Adrenal gland (tissue), 12 donors: ENCODE results near the gene KCNJ13. TPM values are rescaled to one million over a fixed set of nuclear protein-coding genes. Genes with fewer than 3 reads are reported as not detected.

Experiments used
- DNase-seq, 7 donors: peaks; one replicate each; pipeline ENCODE4 v3.0.0-alpha.2; 2019 to 2020
- H3K27ac ChIP-seq, 5 donors: fragments of 200-600 bp; sonication (generic) in 4 of 5; 1 replicate in 3 of 5; 2 replicates in 2 of 5; pipeline versions ENCODE4 v1.5.1 to v1.8.0; 2016 to 2020; ENCODE audit warnings: mild to moderate bottlenecking in 1 of 5
- H3K27me3 ChIP-seq: fragments of 200-600 bp; 2 replicates; pipeline ENCODE4 v1.8.0; 2021
- H3K36me3 ChIP-seq, 2 donors: fragments of 200-600 bp; replicated peaks in 1 of 2; 1 replicate in 1 of 2; 2 replicates in 1 of 2; pipeline versions ENCODE4 v1.5.1 to v1.8.0; 2018 to 2022
- H3K4me1 ChIP-seq, 2 donors: fragments of 200-600 bp; replicated peaks in 1 of 2; 1 replicate in 1 of 2; 2 replicates in 1 of 2; pipeline versions ENCODE4 v1.5.1 to v1.8.0; 2018 to 2021
- H3K4me3 ChIP-seq, 4 donors: fragments of 200-600 bp; sonication (generic) in 3 of 4; one replicate each; pipeline ENCODE4 v1.5.1; 2016 to 2018
- H3K9me3 ChIP-seq, 3 donors: fragments of 200-600 bp; sonication (generic) in 1 of 3; replicated peaks in 1 of 3; 1 replicate in 2 of 3; 2 replicates in 1 of 3; pipeline versions ENCODE4 v1.5.1 to v1.8.0; 2016 to 2021
- POLR2A ChIP-seq, 2 donors: fragments of 450-650 bp; IDR thresholded peaks; one replicate each; pipeline ENCODE4 v1.6.1; 2017; ENCODE audit warnings: antibody characterized with exemption in 2 of 2, mild to moderate bottlenecking in 2 of 2, moderate library complexity in 1 of 2
- WGBS, 4 donors: extraction: QIAGEN DNeasy Blood & Tissue Kit in 2 of 4; methylation state at CpG; one replicate each; pipeline versions ENCODE4 v1.1.5 to v1.1.7; 2013 to 2017; 5-methylcytosine and 5-hydroxymethylcytosine counted together
- intact Hi-C, 2 donors: fragments of 100-400 bp; cut with DNase I; formaldehyde crosslinking; loops; one replicate each; pipeline versions ENCODE4 v1.14.1 to v1.15.0; 2022 to 2023
- polyA plus RNA-seq, 3 donors: library from polyadenylated mRNA; stranded (reverse); fragments of 200-250 nt in 2 of 3; fragments of 350-450 nt in 1 of 3; fragmentation: Illumina TruSeq in 1 of 3; extraction: RNeasy Lipid Tissue Mini Kit (QIAGEN cat#74804) in 1 of 3; gene quantifications; one replicate each; pipeline ENCODE4 v1.2.3, GENCODE V29; 2013 to 2014
- total RNA-seq, 9 donors: library from RNA; depleted of rRNA in 4 of 9; stranded (reverse); fragments of >200 nt in 4 of 9; fragments of 120-200 nt in 1 of 9; fragmentation: NEBNext Ultra II Directional in 1 of 9; extraction: Animal tissue kit (Norgen Biotek cat#: 25700) in 1 of 9; gene quantifications; one replicate each; pipeline versions ENCODE4 v1.1.0 to v1.2.4, GENCODE V29; 2013 to 2023
- TF ChIP-seq, protein P1 (sequence below), 6 experiments: fragments of 450-650 bp in 4 of 6; fragments of 200-600 bp in 2 of 6; sonication (generic) in 1 of 6; IDR thresholded peaks; 1 replicate in 5 of 6; 2 replicates in 1 of 6; pipeline versions ENCODE4 v1.5.1 to v1.8.0; 2016 to 2021; ENCODE audit warnings: antibody characterized with exemption in 6 of 6, mild to moderate bottlenecking in 2 of 6, moderate library complexity in 1 of 6
- donor health status: healthy with polysubstance abuse.
- donor health status: Bipolar disorder and iron deficiency.
- donor health status: DM: yes; HTN: yes; CAD: no.
- donor health status: DM: no; HTN: no; CAD: no.
- donor health status: DM: no; HTN: no; CAD: no.
- donor health status: DM: yes; HTN: yes; CAD: no.

KCNJ13 gene
- total and polyA plus RNA-seq, 12 donors = not detected

DNA sequence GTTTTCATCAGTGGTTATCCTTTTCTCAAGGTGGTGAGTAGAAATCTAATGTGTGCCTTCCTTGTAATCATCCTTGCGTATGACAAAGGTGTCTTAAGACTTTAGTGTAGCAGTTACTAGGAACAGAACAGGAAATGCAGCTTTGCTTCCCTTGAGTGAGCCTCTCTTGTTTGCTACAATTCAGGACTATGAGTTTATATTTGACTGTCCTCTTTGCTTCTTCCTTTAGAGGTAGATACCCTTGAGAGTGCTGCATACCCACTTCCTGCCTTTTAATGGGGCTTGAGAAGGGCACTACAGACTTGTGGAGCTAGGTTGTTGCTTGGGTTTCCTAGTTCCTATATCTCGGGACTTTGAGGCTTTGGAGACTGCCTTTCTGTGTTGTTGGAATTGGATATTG, 3.8 kb downstream of the KCNJ13 start:
- intact Hi-C loops = no loop called here
- WGBS, 4 donors = 94 to 100% (median 97%) methylated on average over 2 of the region's 2 CpGs
- Histone ChIP-seq H3K4me1 (no peaks in the 10 kb centered on the region), H3K27ac (no peak overlapping the region), H3K36me3 (peaks cover 0 to 19% of the 10 kb centered on the region in 2 donors), H3K27me3 (no peaks in the 10 kb centered on the region), H3K9me3 (no peaks in the 10 kb centered on the region), H3K4me3 (no peak overlapping the region)
- no peak for DNase-seq
- no peak for TF ChIP-seq POLR2A (IDR thresholded peaks at IDR 0.05)
- TF ChIP-seq, protein P1, sequence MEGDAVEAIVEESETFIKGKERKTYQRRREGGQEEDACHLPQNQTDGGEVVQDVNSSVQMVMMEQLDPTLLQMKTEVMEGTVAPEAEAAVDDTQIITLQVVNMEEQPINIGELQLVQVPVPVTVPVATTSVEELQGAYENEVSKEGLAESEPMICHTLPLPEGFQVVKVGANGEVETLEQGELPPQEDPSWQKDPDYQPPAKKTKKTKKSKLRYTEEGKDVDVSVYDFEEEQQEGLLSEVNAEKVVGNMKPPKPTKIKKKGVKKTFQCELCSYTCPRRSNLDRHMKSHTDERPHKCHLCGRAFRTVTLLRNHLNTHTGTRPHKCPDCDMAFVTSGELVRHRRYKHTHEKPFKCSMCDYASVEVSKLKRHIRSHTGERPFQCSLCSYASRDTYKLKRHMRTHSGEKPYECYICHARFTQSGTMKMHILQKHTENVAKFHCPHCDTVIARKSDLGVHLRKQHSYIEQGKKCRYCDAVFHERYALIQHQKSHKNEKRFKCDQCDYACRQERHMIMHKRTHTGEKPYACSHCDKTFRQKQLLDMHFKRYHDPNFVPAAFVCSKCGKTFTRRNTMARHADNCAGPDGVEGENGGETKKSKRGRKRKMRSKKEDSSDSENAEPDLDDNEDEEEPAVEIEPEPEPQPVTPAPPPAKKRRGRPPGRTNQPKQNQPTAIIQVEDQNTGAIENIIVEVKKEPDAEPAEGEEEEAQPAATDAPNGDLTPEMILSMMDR (IDR thresholded peaks at IDR 0.05) = no peak

DNA sequence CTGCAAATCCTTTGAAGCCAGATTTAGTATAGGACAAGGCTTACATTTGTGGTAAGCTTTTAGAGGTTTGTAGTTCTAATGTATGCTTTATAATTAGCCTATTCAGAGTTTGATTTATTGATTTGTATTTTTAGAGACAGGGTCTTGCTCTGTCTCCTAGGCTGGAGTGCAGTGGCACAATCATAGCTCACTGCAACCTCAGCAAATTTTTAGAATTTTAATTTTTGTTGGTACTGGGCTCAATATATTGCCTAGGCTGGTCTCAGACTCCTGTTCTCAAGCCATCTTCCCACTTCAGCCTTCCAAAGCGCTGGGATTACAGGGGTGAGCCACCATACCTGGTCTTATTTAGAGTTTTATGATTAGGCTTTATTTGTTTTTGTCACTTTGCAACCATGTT, 4.5 kb downstream of the KCNJ13 start:
- Histone ChIP-seq H3K9me3 (no peaks in the 10 kb centered on the region), H3K27ac (no peak overlapping the region), H3K36me3 (peaks cover 0 to 20% of the 10 kb centered on the region in 2 donors), H3K27me3 (no peaks in the 10 kb centered on the region), H3K4me1 (no peaks in the 10 kb centered on the region), H3K4me3 (no peak overlapping the region)
- TF ChIP-seq, protein P1 (IDR thresholded peaks at IDR 0.05) = no peak
- TF ChIP-seq POLR2A (IDR thresholded peaks at IDR 0.05) = no peak
- 94 to 100% (median 97%) methylated on average over 1 of the region's 1 CpG for whole genome bisulfite sequencing, 4 donors
- intact Hi-C loops = no loop called here
- no peak for DNase-seq

DNA sequence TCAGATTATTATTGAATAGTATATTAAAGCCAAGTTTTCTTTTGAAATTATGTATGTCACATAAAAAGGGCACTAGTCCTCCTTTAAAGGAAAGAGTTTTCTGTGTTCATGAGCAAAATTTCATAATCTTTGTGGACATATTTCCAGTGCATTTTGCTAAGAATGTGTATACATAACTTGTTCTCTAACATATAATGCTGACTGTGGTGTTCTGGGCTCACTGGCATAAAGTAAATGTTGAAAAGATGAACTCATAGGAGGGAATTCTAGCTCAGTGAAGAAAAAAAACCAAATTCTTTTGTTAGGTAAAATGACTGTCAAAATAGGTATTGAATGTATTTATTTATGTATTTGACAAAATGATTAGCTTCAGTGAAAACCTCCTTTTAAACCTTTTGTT, 6.2 kb downstream of the KCNJ13 start:
- TF ChIP-seq, protein P1 (IDR thresholded peaks at IDR 0.05) = no peak
- no peak for DNase-seq
- Histone ChIP-seq H3K36me3 (peaks cover 0 to 21% of the 10 kb centered on the region in 2 donors), H3K9me3 (no peaks in the 10 kb centered on the region), H3K27ac (no peak overlapping the region), H3K4me3 (no peak overlapping the region), H3K4me1 (no peaks in the 10 kb centered on the region), H3K27me3 (no peaks in the 10 kb centered on the region)
- intact Hi-C loops = no loop called here

DNA sequence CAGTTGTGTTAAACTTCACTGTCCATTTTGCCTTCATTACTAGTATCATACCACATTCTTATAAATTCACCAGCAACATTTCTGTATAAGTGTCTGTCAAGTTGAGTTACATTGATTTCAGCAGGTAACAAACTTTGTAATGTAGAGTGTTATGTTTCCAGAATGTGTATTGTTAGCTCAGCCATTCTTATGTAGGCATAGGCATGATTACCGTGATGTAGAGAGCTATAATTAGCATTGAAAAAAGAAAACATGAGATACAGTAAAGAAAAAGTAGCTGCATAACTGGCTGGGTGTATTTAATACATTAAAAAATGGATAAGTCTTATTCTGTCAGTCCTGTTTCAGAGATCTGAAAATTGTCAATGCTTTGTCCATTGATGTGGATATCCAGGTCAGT, 8.5 kb downstream of the KCNJ13 start:
- H3K27ac ChIP-seq = no peak overlapping the region
- no peaks in the 10 kb centered on the region for H3K27me3 ChIP-seq
- H3K36me3 ChIP-seq = peaks cover 0 to 35% of the 10 kb centered on the region in 2 donors
- 93 to 98% (median 96%) methylated on average over 1 of the region's 1 CpG for WGBS, 4 donors
- intact Hi-C loops = no loop called here
- TF ChIP-seq POLR2A (IDR thresholded peaks at IDR 0.05) = no peak
- TF ChIP-seq, protein P1 (IDR thresholded peaks at IDR 0.05) = no peak
- no peaks in the 10 kb centered on the region for H3K4me1 ChIP-seq
- no peak for DNase-seq
- no peak overlapping the region for H3K4me3 ChIP-seq
- H3K9me3 ChIP-seq = no peaks in the 10 kb centered on the region
